Erythroblast (primary cell): Measurements from ENCODE around the gene CHST2.

ENCODE experiments used
- GATA1 ChIP-seq: IDR thresholded peaks from 2 replicates; pipeline ENCODE4 v1.6.1; 2011; ENCODE audit warnings: low read depth, mild to moderate bottlenecking, control low read depth, low read length, moderate library complexity
- POLR2A ChIP-seq: IDR thresholded peaks from 2 replicates; pipeline ENCODE4 v1.6.1; 2011; ENCODE audit warnings: mild to moderate bottlenecking, low read length

DNA sequence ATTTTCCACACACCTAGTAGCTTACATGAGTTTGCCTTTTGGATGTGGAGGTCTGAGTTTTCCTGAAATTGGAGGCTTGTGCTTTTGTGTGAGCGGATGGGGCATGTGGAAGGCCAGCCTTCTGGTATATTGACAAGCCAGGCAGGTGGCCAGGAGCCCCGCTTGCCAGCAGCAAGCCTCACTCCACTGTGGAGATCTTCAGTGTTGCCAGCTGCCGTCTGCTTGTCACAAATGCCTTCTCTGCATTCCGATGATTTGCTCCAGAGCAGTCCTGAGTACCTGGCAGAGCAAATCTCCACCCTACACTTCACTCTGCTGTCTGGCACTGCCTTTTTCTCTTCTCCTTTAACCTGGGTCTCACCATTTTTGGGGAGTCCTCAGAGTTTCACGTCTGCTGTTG is 29.1 kb upstream of the CHST2 start:
- TF ChIP-seq POLR2A: no peak
- TF ChIP-seq GATA1: no peak
